ENCODE results near the gene SRRT.

Gene SRRT

GRCh38 chr7:100874577-100875355 is at the start of gene SRRT:
Gene SRRT (plus strand): TSS chr7:100875103. CDS start chr7:100875591, 488 bp downstream.
- Histone ChIP-seq H3K36me3 (ENCODE audit: control insufficient read depth, low read length) (peaks cover 91% of the 10 kb centered on the region), H3K4me3 (ENCODE audit: low read length) (peak within 1 kb of the TSS; percentile 93), H3K4me2 (ENCODE audit: low read length) (peak within 1 kb of the TSS; percentile 95), H3F3A (ENCODE audit: control insufficient read depth, insufficient read depth) (peaks cover 12% of the 10 kb centered on the region), H4K20me1 (ENCODE audit: control insufficient read depth, insufficient read depth, low read depth, low read length) (peaks cover 28% of the 10 kb centered on the region), H3K9me2 (replicated peaks; ENCODE audit: control insufficient read depth, low read length) (no peaks in the 10 kb centered on the region), H3K4me1 (ENCODE audit: control insufficient read depth, low read length) (peaks cover 49% of the 10 kb centered on the region), H3K27me3 (ENCODE audit: control insufficient read depth, low read length) (no peaks in the 10 kb centered on the region), H3K79me2 (ENCODE audit: control insufficient read depth, low read length) (peaks cover 71% of the 10 kb centered on the region), H3K27ac (ENCODE audit: low read depth, low read length) (peak within 1 kb of the TSS; percentile 78), H3K9me3 (ENCODE audit: control insufficient read depth, insufficient read depth, low read length) (no peaks in the 10 kb centered on the region)
- TF ChIP-seq EZH2phosphoT487 (IDR thresholded peaks at IDR 0.05; ENCODE audit: borderline replicate concordance, low read length) (no peak), CTCF (IDR thresholded peaks at IDR 0.05; ENCODE audit: low read depth, low read length, poor library complexity, severe bottlenecking) (no peak)

- Histone ChIP-seq H3K36me3 (ENCODE audit: control insufficient read depth, low read length) (no peaks in the 10 kb centered on the region), H3K4me2 (ENCODE audit: low read length) (no peak overlapping the region), H3K79me2 (ENCODE audit: control insufficient read depth, low read length) (no peaks in the 10 kb centered on the region), H3K27ac (ENCODE audit: low read depth, low read length) (no peak overlapping the region), H3F3A (ENCODE audit: control insufficient read depth, insufficient read depth) (no peaks in the 10 kb centered on the region), H3K27me3 (ENCODE audit: control insufficient read depth, low read length) (peaks cover 46% of the 10 kb centered on the region), H3K4me1 (ENCODE audit: control insufficient read depth, low read length) (0 out of 2 replicates have a peak, but pooled peaks cover 4% of the 10 kb centered on the region), H4K20me1 (ENCODE audit: control insufficient read depth, insufficient read depth, low read depth, low read length) (no peaks in the 10 kb centered on the region; the same call in 1 of the 2 replicates), H3K9me3 (ENCODE audit: control insufficient read depth, insufficient read depth, low read length) (no peaks in the 10 kb centered on the region), H3K9me2 (replicated peaks; ENCODE audit: control insufficient read depth, low read length) (no peaks in the 10 kb centered on the region), H3K4me3 (ENCODE audit: low read length) (no peak overlapping the region)
- no peak for TF ChIP-seq EZH2phosphoT487 (IDR thresholded peaks at IDR 0.05; ENCODE audit: borderline replicate concordance, low read length)
- TF ChIP-seq CTCF (IDR thresholded peaks at IDR 0.05; ENCODE audit: low read depth, low read length, poor library complexity, severe bottlenecking): no peak
Observed at GRCh38 chr7:100825215-100825671, 49.7 kb upstream of the SRRT start.

DNA sequence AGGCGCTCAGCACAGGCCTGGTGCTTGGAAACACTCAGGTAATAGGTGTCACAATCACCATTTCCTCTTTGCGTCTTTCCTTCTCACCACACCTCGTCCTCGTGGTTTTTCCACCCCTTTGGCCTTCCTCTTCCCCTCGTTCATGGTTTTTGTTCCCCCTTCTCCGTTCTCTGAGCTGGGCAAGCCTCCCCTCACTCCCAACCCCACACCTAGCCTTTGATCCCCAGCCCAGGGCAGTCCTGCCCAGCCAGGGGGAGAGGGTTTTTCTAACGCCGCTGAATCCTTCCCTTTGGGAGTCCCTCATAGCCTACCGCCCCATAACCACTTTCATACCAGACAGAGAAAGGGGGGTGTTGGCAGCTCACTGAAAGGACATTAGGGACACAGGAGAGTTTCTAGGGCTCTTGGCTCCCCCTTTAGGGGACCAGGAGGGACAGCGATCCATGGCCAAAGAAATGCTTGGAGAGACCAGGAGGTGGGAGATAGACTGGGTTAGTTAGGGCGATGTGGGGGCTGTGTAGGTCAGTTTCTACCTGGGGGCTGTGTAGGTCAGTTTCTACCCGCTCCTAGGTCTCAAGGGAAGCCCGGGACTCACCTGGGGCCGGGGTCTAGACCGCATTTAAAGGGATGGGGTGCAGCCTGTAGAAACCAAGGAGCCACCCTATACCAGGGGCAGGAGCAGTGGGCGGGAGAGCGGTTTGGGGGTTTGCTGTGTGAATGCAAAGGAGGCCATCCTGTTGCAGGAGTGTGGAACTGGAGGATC is 49.0 kb upstream of the SRRT start:
- H3K4me2 ChIP-seq (ENCODE audit: low read length): no peak overlapping the region

More for the DNA sequence above, 49.0 kb upstream of the SRRT start:
- TF ChIP-seq CTCF (IDR thresholded peaks at IDR 0.05; ENCODE audit: low read depth, low read length, poor library complexity, severe bottlenecking) (no peak), EZH2phosphoT487 (IDR thresholded peaks at IDR 0.05; ENCODE audit: borderline replicate concordance, low read length) (no peak)
- no peaks in the 10 kb centered on the region for H3K36me3 ChIP-seq (ENCODE audit: control insufficient read depth, low read length)
- 0 out of 2 replicates have a peak, but pooled peaks cover 4% of the 10 kb centered on the region for H3K4me1 ChIP-seq (ENCODE audit: control insufficient read depth, low read length)
- H3K9me3 ChIP-seq (ENCODE audit: control insufficient read depth, insufficient read depth, low read length): no peaks in the 10 kb centered on the region
- no peak overlapping the region for H3K27ac ChIP-seq (ENCODE audit: low read depth, low read length)
- peaks cover 50% of the 10 kb centered on the region for H3K27me3 ChIP-seq (ENCODE audit: control insufficient read depth, low read length)
- no peaks in the 10 kb centered on the region for H3K9me2 ChIP-seq (replicated peaks; ENCODE audit: control insufficient read depth, low read length)
- H4K20me1 ChIP-seq (ENCODE audit: control insufficient read depth, insufficient read depth, low read depth, low read length): no peaks in the 10 kb centered on the region; the same call in 1 of the 2 replicates
- no peaks in the 10 kb centered on the region for H3F3A ChIP-seq (ENCODE audit: control insufficient read depth, insufficient read depth)
- no peaks in the 10 kb centered on the region for H3K79me2 ChIP-seq (ENCODE audit: control insufficient read depth, low read length)
- H3K4me3 ChIP-seq (ENCODE audit: low read length): no peak overlapping the region
